Transverse colon (tissue), 4 donors: ENCODE data around the gene ZNF761. TPM values are rescaled to one million over a fixed set of nuclear protein-coding genes. Genes with fewer than 3 reads are reported as not detected.

Source experiments
- DNase-seq: peaks from one replicate; pipeline ENCODE4 v3.0.0-alpha.2; 2019
- H3K27ac ChIP-seq, 4 donors: fragments of 200-600 bp; sonication (generic); 2 replicates each; pipeline ENCODE4 v1.5.1; 2016 to 2018; ENCODE audit warnings: inconsistent platforms in 4 of 4
- H3K27me3 ChIP-seq: fragments of 200-600 bp; sonication (generic); 2 replicates; pipeline ENCODE4 v1.5.1; 2017; ENCODE audit warnings: inconsistent platforms
- H3K36me3 ChIP-seq, 4 donors: fragments of 200-600 bp; sonication (generic); 2 replicates each; pipeline ENCODE4 v1.5.1; 2017 to 2019; ENCODE audit warnings: inconsistent platforms in 4 of 4
- H3K4me1 ChIP-seq, 4 donors: fragments of 200-600 bp; sonication (generic); 2 replicates each; pipeline ENCODE4 v1.5.1; 2017 to 2020; ENCODE audit warnings: inconsistent platforms in 4 of 4
- H3K4me3 ChIP-seq, 4 donors: fragments of 200-600 bp; sonication (generic); 1 replicate in 1 of 4; 2 replicates in 3 of 4; pipeline versions ENCODE4 v1.5.1 to v1.6.1; 2017 to 2019; ENCODE audit warnings: inconsistent platforms in 4 of 4
- H3K9me3 ChIP-seq, 2 donors: fragments of 200-600 bp; sonication (generic); 2 replicates each; pipeline ENCODE4 v1.5.1; 2017 to 2019; ENCODE audit warnings: inconsistent platforms in 2 of 2
- CTCF ChIP-seq, 5 experiments: fragments of 200-600 bp in 3 of 5; fragments of 450-650 bp in 2 of 5; sonication (generic) in 3 of 5; IDR thresholded peaks; 1 replicate in 2 of 5; 2 replicates in 3 of 5; pipeline ENCODE4 v1.5.1; 2016 to 2017; ENCODE audit warnings: antibody characterized with exemption in 5 of 5, inconsistent platforms in 3 of 5, mild to moderate bottlenecking in 2 of 5, moderate library complexity in 1 of 5
- EP300 ChIP-seq: sonication (generic); formaldehyde crosslinking; IDR thresholded peaks from one replicate; pipeline ENCODE4 v1.6.1; 2017; ENCODE audit warnings: antibody characterized with exemption, low read depth
- POLR2A ChIP-seq: fragments of 450-650 bp; IDR thresholded peaks from one replicate; pipeline ENCODE4 v1.6.1; 2016; ENCODE audit warnings: antibody characterized with exemption, mild to moderate bottlenecking, moderate library complexity
- POLR2AphosphoS5 ChIP-seq, 3 donors: sonication (generic); formaldehyde crosslinking; IDR thresholded peaks; one replicate each; pipeline ENCODE4 v1.6.1; 2016; ENCODE audit warnings: antibody characterized with exemption in 3 of 3
- WGBS, 2 donors: methylation state at CpG; one replicate each; pipeline ENCODE4 v1.1.5; 2018; ENCODE audit warnings: low coverage in 1 of 2; 5-methylcytosine and 5-hydroxymethylcytosine counted together
- in situ Hi-C, 4 donors: fragments of 200-750 bp; cut with MboI; loops; one replicate each; pipeline versions ENCODE4 v1.15.0 to v1.15.1; 2017; ENCODE audit warnings: low sequenced_read_pairs in 3 of 4, low pct_ligation_motif_present in 1 of 4, low pct_unique_long_range_greater_than_20kb in 1 of 4
- intact Hi-C: fragments of 100-400 bp; cut with DNase I; formaldehyde crosslinking; loops from one replicate; pipeline ENCODE4 v1.15.1; 2023; ENCODE audit warnings: low total_unique reads
- small RNA-seq, 4 donors: library from RNA; depleted of rRNA; stranded (forward); fragments of <200 nt; gene quantifications; one replicate each; pipeline ENCODE3, GENCODE V24; 2016
- total RNA-seq, 4 donors: library from RNA; depleted of rRNA; stranded (reverse); fragments of >200 nt; gene quantifications; one replicate each; pipeline ENCODE4 v1.1.0, GENCODE V29; 2016

Gene ZNF761
- total RNA-seq, 4 donors from 2014 or later = 3.0 to 15.1 (median 10.2) TPM

GRCh38 chr19:53504885-53505284 lies 73.1 kb downstream of the ZNF761 start:
- H3K4me1 ChIP-seq = no peaks in the 10 kb centered on the region
- H3K36me3 ChIP-seq = no peaks in the 10 kb centered on the region
- 46 to 56% methylated on average over 7 of the region's 7 CpGs for WGBS, 2 donors
- peak overlapping the region in 1 of 4 donors; percentile 14 for H3K4me3 ChIP-seq
- no peaks in the 10 kb centered on the region for H3K27me3 ChIP-seq
- H3K9me3 ChIP-seq = no peaks in the 10 kb centered on the region
- DNase-seq = no peak
- in situ Hi-C loops (loop anchor here in 1 of 4 donors (10.0 kb wide), 1 partner anchor 90 kb away; no protein-coding TSS in a partner anchor), intact Hi-C loops (no loop called here)
- peak overlapping the region in 3 of 4 donors; percentile 9 to 68 (median 37) for H3K27ac ChIP-seq
- no peak for TF ChIP-seq CTCF (IDR thresholded peaks at IDR 0.05)
- TF ChIP-seq EP300 = peak; percentile 33
- TF ChIP-seq POLR2A = no peak
- TF ChIP-seq POLR2AphosphoS5 (IDR thresholded peaks at IDR 0.05) = peak; percentile 37 to 63 (median 59)

DNA sequence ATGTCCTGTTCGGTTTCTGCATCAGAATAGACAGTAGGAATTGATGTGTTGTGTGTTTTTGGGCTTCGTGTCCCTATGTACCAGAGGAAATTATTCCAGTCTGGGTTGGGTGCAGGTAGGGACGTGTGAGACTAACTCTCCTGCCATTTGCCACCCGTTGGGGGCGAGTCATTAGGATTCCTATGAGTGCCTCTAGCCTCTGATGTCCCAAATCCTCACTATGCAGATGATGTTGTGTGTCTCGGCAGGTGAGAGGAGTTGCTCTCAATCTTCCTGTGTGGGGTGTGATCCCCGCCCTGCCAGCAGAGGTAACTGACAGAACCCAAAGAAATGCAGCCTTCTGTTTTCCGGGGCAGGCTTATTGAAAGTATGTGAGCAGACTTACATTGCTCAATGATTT lies 74.9 kb downstream of the ZNF761 start:
- intact Hi-C loops = no loop called here
- Histone ChIP-seq H3K4me1 (no peaks in the 10 kb centered on the region), H3K27me3 (no peaks in the 10 kb centered on the region), H3K9me3 (no peaks in the 10 kb centered on the region), H3K36me3 (no peaks in the 10 kb centered on the region), H3K4me3 (no peak overlapping the region), H3K27ac (no peak overlapping the region)
- TF ChIP-seq POLR2A (no peak), EP300 (no peak), CTCF (IDR thresholded peaks at IDR 0.05) (no peak), POLR2AphosphoS5 (IDR thresholded peaks at IDR 0.05) (no peak)
- 65 to 71% methylated on average over 6 to 8 of the region's 8 CpGs for WGBS, 2 donors
- no peak for DNase-seq
- in situ Hi-C loops = loop anchor here in 1 of 4 donors (10.0 kb wide), 1 partner anchor 92 kb away; no protein-coding TSS in a partner anchor

Small RNA genes within 50 kb of the gene (small RNA-seq; reads per million reads assigned to genes)
- 0 reads per million in 4 donors for gene RPL39P36

Other genes starting within 250 kb of the ZNF761 start
- gene ZNF665, start 238.6 kb upstream of the ZNF761 start, total RNA-seq = 1 to 10 TPM in 2 of 4 donors, under 1 TPM in 1, not detected in 1; 1.00 to 4.4 (median 2.6) TPM
- 1 to 10 TPM; 3.4 to 9.7 (median 6.7) TPM for gene ZNF677, start 177.1 kb upstream of the ZNF761 start, total RNA-seq
- gene VN1R2, start 173.7 kb upstream of the ZNF761 start, total RNA-seq = not detected
- not detected for gene VN1R4, start 164.3 kb upstream of the ZNF761 start, total RNA-seq
- 1 to 10 TPM; 1.6 to 8.4 (median 5.9) TPM for gene ZNF845, start 98.2 kb upstream of the ZNF761 start, total RNA-seq
- 10 to 100 TPM in 3 of 4 donors, 1 to 10 TPM in 1; 9.0 to 34.8 (median 19.5) TPM for gene ZNF525, start 66.3 kb upstream of the ZNF761 start, total RNA-seq
- 10 to 100 TPM in 3 of 4 donors, 1 to 10 TPM in 1; 6.0 to 14.3 (median 11.2) TPM for gene ZNF765, start 36.8 kb upstream of the ZNF761 start, total RNA-seq
- gene ZNF813, start 35.7 kb downstream of the ZNF761 start, total RNA-seq = 1 to 10 TPM; 1.9 to 3.8 (median 3.3) TPM
- 10 to 100 TPM in 1 of 4 donors, 1 to 10 TPM in 3; 3.7 to 15.7 (median 5.8) TPM for gene ZNF331, start 106.2 kb downstream of the ZNF761 start, total RNA-seq
- gene DPRX, start 200.0 kb downstream of the ZNF761 start, total RNA-seq = not detected